IMR-90 (cell line): ENCODE measurements around the gene PBRM1. TPM values are rescaled to one million over a fixed set of nuclear protein-coding genes. Genes with fewer than 3 reads are reported as not detected.

ENCODE experiments used
- ATAC-seq: fragments of 200-7000 bp; cut with Tn5 transposase; 2 replicates; pipeline ENCODE4 v1.9.1; 2020; ENCODE audit warnings: low read depth, mild to moderate bottlenecking, moderate library complexity
- BruUV-seq: library from RNA; stranded (reverse); fragments of 400-500 nt; replicated peaks from 2 replicates; lab custom pipeline; 2021; lab: Mats Ljungman, UMichigan
- CTCF ChIA-PET: fragments of 300-600 bp; formaldehyde crosslinking; extraction: SDS; loops from one replicate; lab custom pipeline; 2021; ENCODE audit warnings: antibody characterized with exemption; lab: Yijun Ruan, JAX
- POLR2A ChIA-PET: fragments of 300-600 bp; sonication (Branson Sonifier 250); formaldehyde crosslinking; loops from one replicate; lab custom pipeline; 2022; ENCODE audit warnings: antibody characterized with exemption; ENCODE audit not compliant: unreplicated experiment; lab: Charles Lee
- DNase-seq: peaks from one replicate; pipeline ENCODE4 v3.0.0; 2013
- H2AFZ ChIP-seq: replicated peaks from 2 replicates; pipeline ENCODE3; 2013; ENCODE audit warnings: low read length, mild to moderate bottlenecking; ENCODE audit not compliant: poor library complexity
- H2AK5ac ChIP-seq: 2 replicates; pipeline ENCODE4 v1.6.1; 2013; ENCODE audit warnings: low read depth, low read length, inconsistent platforms
- H2AK9ac ChIP-seq: replicated peaks from 2 replicates; pipeline ENCODE3; 2013; ENCODE audit warnings: mild to moderate bottlenecking, low read depth, low read length, moderate library complexity; ENCODE audit not compliant: poor library complexity
- H2BK120ac ChIP-seq: 2 replicates; pipeline ENCODE4 v1.6.1; 2013; ENCODE audit warnings: low read depth, low read length, inconsistent platforms
- H2BK15ac ChIP-seq: 3 replicates; pipeline ENCODE4 v1.6.1; 2013; ENCODE audit warnings: low read depth, low read length, inconsistent platforms
- H2BK20ac ChIP-seq: 2 replicates; pipeline ENCODE4 v1.6.1; 2013; ENCODE audit warnings: low read depth, mild to moderate bottlenecking, inconsistent platforms, low read length, moderate library complexity
- H2BK5ac ChIP-seq: 2 replicates; pipeline ENCODE4 v1.6.1; 2013; ENCODE audit warnings: mild to moderate bottlenecking, low read depth, low read length, inconsistent platforms; ENCODE audit not compliant: poor library complexity, severe bottlenecking
- H3K14ac ChIP-seq: replicated peaks from 2 replicates; pipeline ENCODE4 v1.6.1; 2013; ENCODE audit warnings: low read depth, low read length, inconsistent platforms
- H3K18ac ChIP-seq: 2 replicates; pipeline ENCODE4 v1.6.1; 2013; ENCODE audit warnings: low read depth, low read length, control low read depth
- H3K23ac ChIP-seq: 2 replicates; pipeline ENCODE4 v1.6.1; 2013; ENCODE audit warnings: low read depth, low read length, inconsistent platforms
- H3K27ac ChIP-seq: 2 replicates; pipeline ENCODE4 v1.5.1; 2013; ENCODE audit warnings: mild to moderate bottlenecking, control low read depth, low read length; ENCODE audit not compliant: insufficient read depth
- H3K27me3 ChIP-seq: 2 replicates; pipeline ENCODE4 v1.6.1; 2013; ENCODE audit warnings: low read length; ENCODE audit not compliant: control insufficient read depth, insufficient read depth
- H3K36me3 ChIP-seq: 2 replicates; pipeline ENCODE4 v1.6.1; 2013; ENCODE audit warnings: low read length, mixed read lengths; ENCODE audit not compliant: control insufficient read depth, insufficient read depth
- H3K4ac ChIP-seq: 2 replicates; pipeline ENCODE4 v1.6.1; 2013; ENCODE audit warnings: low read depth, low read length, inconsistent platforms
- H3K4me1 ChIP-seq: 2 replicates; pipeline ENCODE4 v1.6.1; 2013; ENCODE audit warnings: low read length, mixed read lengths; ENCODE audit not compliant: control insufficient read depth, insufficient read depth
- H3K4me2 ChIP-seq: 2 replicates; pipeline ENCODE4 v1.6.1; 2013; ENCODE audit warnings: low read depth, mild to moderate bottlenecking, control low read depth, low read length, moderate library complexity
- H3K4me3 ChIP-seq: 2 replicates; pipeline ENCODE4 v1.5.1; 2013; ENCODE audit warnings: low read depth, mild to moderate bottlenecking, control low read depth, low read length, moderate library complexity; ENCODE audit not compliant: insufficient read depth
- H3K56ac ChIP-seq: 2 replicates; pipeline ENCODE4 v1.6.1; 2013; ENCODE audit warnings: low read length, inconsistent platforms; ENCODE audit not compliant: insufficient read depth; ENCODE audit errors: extremely low read depth
- H3K79me1 ChIP-seq, 2 experiments: 2 replicates each; pipeline ENCODE4 v1.6.1; 2013; ENCODE audit warnings: low read length in 2 of 2, inconsistent platforms in 1 of 2, low read depth in 1 of 2
- H3K9ac ChIP-seq: 2 replicates; pipeline ENCODE4 v1.6.1; 2013; ENCODE audit warnings: low read depth, low read length, control low read depth
- H3K9me1 ChIP-seq: 2 replicates; pipeline ENCODE4 v1.6.1; 2013; ENCODE audit warnings: low read length, inconsistent platforms; ENCODE audit not compliant: insufficient read depth
- H3K9me3 ChIP-seq: 2 replicates; pipeline ENCODE4 v1.6.1; 2013; ENCODE audit warnings: low read length; ENCODE audit not compliant: control insufficient read depth, insufficient read depth
- H4K20me1 ChIP-seq: 2 replicates; pipeline ENCODE4 v1.6.1; 2013; ENCODE audit warnings: low read length, inconsistent platforms; ENCODE audit not compliant: insufficient read depth
- H4K5ac ChIP-seq: 2 replicates; pipeline ENCODE4 v1.6.1; 2013; ENCODE audit warnings: mild to moderate bottlenecking, low read depth, low read length, control low read depth
- H4K8ac ChIP-seq, 2 experiments: 2 replicates each; pipeline ENCODE4 v1.6.1; 2013; ENCODE audit warnings: low read depth in 2 of 2, low read length in 2 of 2, control low read depth in 1 of 2, inconsistent platforms in 1 of 2
- H4K91ac ChIP-seq: 2 replicates; pipeline ENCODE4 v1.6.1; 2013; ENCODE audit warnings: low read depth, low read length, inconsistent platforms; ENCODE audit not compliant: insufficient read depth
- MAZ ChIP-seq: IDR thresholded peaks from 2 replicates; pipeline ENCODE4 v1.6.1; 2012; ENCODE audit warnings: low read depth, mild to moderate bottlenecking, low read length, improper control_type of control experiment, moderate library complexity, borderline replicate concordance
- RCOR1 ChIP-seq: IDR thresholded peaks from 2 replicates; pipeline ENCODE4 v1.6.1; 2012; ENCODE audit warnings: mild to moderate bottlenecking, low read length, improper control_type of control experiment; ENCODE audit not compliant: insufficient replicate concordance
- WGBS, 2 experiments: methylation state at CpG; one replicate each; pipeline versions ENCODE4 v1.1.5 to v1.1.7; 2013; ENCODE audit warnings: missing lambda C conversion rate in 2 of 2; ENCODE audit not compliant: insufficient read length in 1 of 2; ENCODE audit errors: extremely low coverage in 2 of 2; 5-methylcytosine and 5-hydroxymethylcytosine counted together
- dilution Hi-C: fragments of 300-500 bp; cut with HindIII; formaldehyde crosslinking; loops from one replicate; pipeline ENCODE4 v1.14.3; 2018; ENCODE audit warnings: low sequenced_read_pairs; ENCODE audit not compliant: unreplicated experiment
- in situ Hi-C: fragments of 300-500 bp; cut with MboI; formaldehyde crosslinking; loops from 3 replicates; pipeline ENCODE4 v1.14.3; 2019; ENCODE audit warnings: low sequenced_read_pairs, inconsistent platforms, mixed read lengths
- intact Hi-C: fragments of 100-400 bp; cut with micrococcal nuclease; formaldehyde crosslinking; loops from 2 replicates; pipeline ENCODE4 v1.10.0; 2022
- polyA plus RNA-seq, 3 experiments: library from polyadenylated mRNA; depleted of rRNA; stranded (reverse); fragments of >200 nt; gene quantifications; 2 replicates each; pipeline ENCODE4 v1.2.3, GENCODE V29; 2012; ENCODE audit warnings: low replicate concordance in 1 of 3
- total RNA-seq: library from RNA; depleted of rRNA; stranded (reverse); fragments of >200 nt; gene quantifications from 2 replicates; pipeline ENCODE4 v1.2.3, GENCODE V29; 2012

The PBRM1 gene
- total and polyA plus RNA-seq, 2 of the 4 experiments (the other 2 are of a cell fraction), result 16.5 to 72.6 TPM

- Histone ChIP-seq H3K4me2 (peak overlapping the region; percentile 98), H3K4me3 (peak overlapping the region; percentile 81), H3K27me3 (no peaks in the 10 kb centered on the region), H4K91ac (peak overlapping the region; percentile 64), H4K20me1 (peaks cover 29% of the 10 kb centered on the region), H3K79me1 (peaks cover 27 to 78% of the 10 kb centered on the region in 2 experiments), H3K4ac (peak overlapping the region; percentile 84), H3K23ac (peak overlapping the region; percentile 91), H3K14ac (peak overlapping the region; percentile 90), H2AK9ac (peak overlapping the region; percentile 94), H3K56ac (peak overlapping the region; percentile 78), H2AFZ (peak overlapping the region; percentile 95), H3K18ac (peak overlapping the region; percentile 11; the same call in 1 of the 2 replicates), H3K36me3 (peaks cover 8% of the 10 kb centered on the region), H2BK20ac (no peak overlapping the region), H3K4me1 (peaks cover 17% of the 10 kb centered on the region), H3K9me3 (no peaks in the 10 kb centered on the region), H3K9me1 (peaks cover 22% of the 10 kb centered on the region), H4K5ac (peak overlapping the region; percentile 25; the same call in 1 of the 2 replicates), H2BK120ac (no peak overlapping the region), H2BK5ac (peak overlapping the region; percentile 70), H2AK5ac (peak overlapping the region; percentile 86), H4K8ac (peak overlapping the region; percentile 21 to 71), H3K9ac (peak overlapping the region; percentile 89), H2BK15ac (no peak overlapping the region), H3K27ac (peak overlapping the region; percentile 83)
- TF ChIP-seq RCOR1 (no peak), MAZ (peak; percentile 1; the same call in 1 of the 2 replicates)
- WGBS, 2 experiments, result no CpG with 5 or more reads among the region's 6 CpGs
- ChIA-PET CTCF (no interaction called here), POLR2A (interaction anchor here (0.6 kb wide), 1 partner anchor 90 kb away, joined by 3 read pairs; no protein-coding TSS in a partner anchor)
- ATAC-seq (no peak), DNase-seq (no peak)
- intact Hi-C loops, result loop anchor here (2.0 kb wide), 1 partner anchor 64 kb away; no protein-coding TSS in a partner anchor
- dilution Hi-C loops, result no loop called here
- BruUV-seq, result TSS peak; percentile 40
- in situ Hi-C loops, result no loop called here
These were observed 148.5 kb downstream of the PBRM1 start for GRCh38 chr3:52537165-52537620.
